ENCODE results near the gene CYTH4. TPM values are rescaled to one million over a fixed set of nuclear protein-coding genes. Genes with fewer than 3 reads are reported as not detected.

CYTH4 gene
- total and polyA plus RNA-seq, 2 donors (not counting 3 experiments of a cell fraction or from before 2014, with no cell fraction given): 0.06 TPM; not detected in 1

- BruUV-seq (replicated peaks): no TSS peak
- Histone ChIP-seq H3K9ac (replicated peaks; ENCODE audit: extremely low read depth, insufficient read depth, low read length) (no peak overlapping the region), H3K4me3 (replicated peaks in 1 of 3; ENCODE audit: insufficient read depth in 1 of 3, low read depth in 1 of 3, low read length in 3 of 3) (no peak overlapping the region), H3K79me2 (ENCODE audit: control insufficient read depth, insufficient read depth, low read length) (no peaks in the 10 kb centered on the region), H3K4me2 (ENCODE audit: insufficient read depth, low read length) (no peak overlapping the region), H3K9me3 (replicated peaks; ENCODE audit: control insufficient read depth, insufficient read depth, low read length) (no peaks in the 10 kb centered on the region), H3K9me1 (replicated peaks; ENCODE audit: control insufficient read depth, extremely low read depth, insufficient read depth, low read length) (no peaks in the 10 kb centered on the region), H3K27ac (ENCODE audit: insufficient read depth, low read depth, low read length) (no peak overlapping the region), H4K20me1 (replicated peaks; ENCODE audit: control insufficient read depth, extremely low read depth, insufficient read depth, low read length) (no peaks in the 10 kb centered on the region), H3K4me1 (ENCODE audit: control insufficient read depth, extremely low read depth, insufficient read depth, low read length) (peaks cover 8% of the 10 kb centered on the region), H3K36me3 (ENCODE audit: control insufficient read depth in 2 of 2, extremely low read depth in 1 of 2, insufficient read depth in 2 of 2, low read length in 2 of 2) (no peaks in the 10 kb centered on the region), H3K27me3 (ENCODE audit: control insufficient read depth in 2 of 2, insufficient read depth in 2 of 2, low read length in 2 of 2) (peaks cover 2 to 3% of the 10 kb centered on the region in 2 experiments), H2AFZ (ENCODE audit: low read depth, low read length) (no peak overlapping the region)
- FAIRE-seq: no peak
- POLR2A ChIA-PET: no interaction called here
- CTCF ChIA-PET: interaction anchor here (0.8 kb wide), 1 partner anchor 86 kb away, joined by 4 read pairs; no protein-coding TSS in a partner anchor
- no peak for DNase-seq (ENCODE audit: low read depth, low spot score)
- TF ChIP-seq POLR2AphosphoS5 (IDR thresholded peaks at IDR 0.05; ENCODE audit: insufficient read depth, low read depth, low read length) (no peak), FOS (IDR thresholded peaks at IDR 0.05; ENCODE audit: borderline replicate concordance, insufficient read depth, low read length) (no peak), MYC (IDR thresholded peaks at IDR 0.05; ENCODE audit: low read depth, low read length) (no peak), POLR2A (IDR thresholded peaks at IDR 0.05; ENCODE audit: low read depth, low read length) (no peak), EZH2 (IDR thresholded peaks at IDR 0.05; ENCODE audit: borderline replicate concordance, low read depth, low read length, severe bottlenecking) (no peak), JUN (IDR thresholded peaks at IDR 0.05; ENCODE audit: borderline replicate concordance, insufficient read depth, insufficient read length, low read depth) (no peak), CTCF (IDR thresholded peaks at IDR 0.05; ENCODE audit: extremely low read depth in 1 of 2, insufficient read depth in 1 of 2, low read depth in 1 of 2, low read length in 2 of 2) (no peak), GATA2 (IDR thresholded peaks at IDR 0.05; ENCODE audit: insufficient read depth, insufficient read length, low read depth, low read length) (no peak)
- TF ChIP-seq, protein P1, sequence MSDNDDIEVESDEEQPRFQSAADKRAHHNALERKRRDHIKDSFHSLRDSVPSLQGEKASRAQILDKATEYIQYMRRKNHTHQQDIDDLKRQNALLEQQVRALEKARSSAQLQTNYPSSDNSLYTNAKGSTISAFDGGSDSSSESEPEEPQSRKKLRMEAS (IDR thresholded peaks at IDR 0.05; ENCODE audit: insufficient read depth, insufficient read length): no peak
- dilution Hi-C loops (cut with MboI; ENCODE audit: extremely low pct_ligation_motif_present, low sequenced_read_pairs): no loop called here
- intact Hi-C loops (cut with micrococcal nuclease): no loop called here
These were observed 61.0 kb downstream of the CYTH4 start for GRCh38 chr22:37343348-37343747.

Data from endothelial cell of umbilical vein (primary cell).